Measurements from ENCODE around the gene RANGRF. TPM values are rescaled to one million over a fixed set of nuclear protein-coding genes. Genes with fewer than 3 reads are reported as not detected.

The RANGRF gene
- total and polyA plus RNA-seq, 9 donors = 14.5 to 48.3 (median 30.1) TPM

DNA sequence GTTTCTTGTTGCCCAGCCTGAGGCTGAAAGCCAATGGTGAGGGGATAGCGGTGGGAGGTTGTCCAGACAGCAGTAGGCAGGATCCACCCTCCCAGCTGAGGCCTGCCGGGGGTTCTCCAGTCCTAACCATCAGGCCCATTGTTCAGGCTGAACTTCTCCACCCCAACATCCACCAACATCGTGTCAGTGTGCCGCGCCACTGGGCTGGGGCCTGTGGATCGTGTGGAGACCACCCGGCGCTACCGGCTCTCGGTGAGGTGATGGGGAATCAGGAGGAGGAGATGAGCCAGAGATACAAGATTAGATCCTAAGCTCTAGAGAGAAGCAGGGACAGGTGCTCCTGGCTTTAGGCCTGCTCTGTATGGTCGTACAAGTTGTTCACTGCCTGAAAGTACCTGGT lies 33.6 kb upstream of the RANGRF start:
- Histone ChIP-seq H3K27me3 (no peaks in the 10 kb centered on the region), H3K4me3 (no peak overlapping the region), H3K4me1 (ENCODE audit: insufficient read depth) (no peaks in the 10 kb centered on the region), H3K9me3 (no peaks in the 10 kb centered on the region), H3K27ac (no peak overlapping the region), H3K36me3 (no peaks in the 10 kb centered on the region)
- WGBS, 3 donors = 94 to 95% (median 95%) methylated on average over 11 of the region's 11 CpGs
- DNase-seq = no peak
- TF ChIP-seq, protein P1, sequence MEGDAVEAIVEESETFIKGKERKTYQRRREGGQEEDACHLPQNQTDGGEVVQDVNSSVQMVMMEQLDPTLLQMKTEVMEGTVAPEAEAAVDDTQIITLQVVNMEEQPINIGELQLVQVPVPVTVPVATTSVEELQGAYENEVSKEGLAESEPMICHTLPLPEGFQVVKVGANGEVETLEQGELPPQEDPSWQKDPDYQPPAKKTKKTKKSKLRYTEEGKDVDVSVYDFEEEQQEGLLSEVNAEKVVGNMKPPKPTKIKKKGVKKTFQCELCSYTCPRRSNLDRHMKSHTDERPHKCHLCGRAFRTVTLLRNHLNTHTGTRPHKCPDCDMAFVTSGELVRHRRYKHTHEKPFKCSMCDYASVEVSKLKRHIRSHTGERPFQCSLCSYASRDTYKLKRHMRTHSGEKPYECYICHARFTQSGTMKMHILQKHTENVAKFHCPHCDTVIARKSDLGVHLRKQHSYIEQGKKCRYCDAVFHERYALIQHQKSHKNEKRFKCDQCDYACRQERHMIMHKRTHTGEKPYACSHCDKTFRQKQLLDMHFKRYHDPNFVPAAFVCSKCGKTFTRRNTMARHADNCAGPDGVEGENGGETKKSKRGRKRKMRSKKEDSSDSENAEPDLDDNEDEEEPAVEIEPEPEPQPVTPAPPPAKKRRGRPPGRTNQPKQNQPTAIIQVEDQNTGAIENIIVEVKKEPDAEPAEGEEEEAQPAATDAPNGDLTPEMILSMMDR (IDR thresholded peaks at IDR 0.05) = no peak
- no peak for TF ChIP-seq POLR2A (IDR thresholded peaks at IDR 0.05)
- TF ChIP-seq EP300 (IDR thresholded peaks at IDR 0.05) = no peak
- intact Hi-C loops (cut with DNase I) = loop anchor here in 1 of 4 donors (5.0 kb wide), 1 partner anchor 32 kb away; the partner anchor contains the start of gene RANGRF

DNA sequence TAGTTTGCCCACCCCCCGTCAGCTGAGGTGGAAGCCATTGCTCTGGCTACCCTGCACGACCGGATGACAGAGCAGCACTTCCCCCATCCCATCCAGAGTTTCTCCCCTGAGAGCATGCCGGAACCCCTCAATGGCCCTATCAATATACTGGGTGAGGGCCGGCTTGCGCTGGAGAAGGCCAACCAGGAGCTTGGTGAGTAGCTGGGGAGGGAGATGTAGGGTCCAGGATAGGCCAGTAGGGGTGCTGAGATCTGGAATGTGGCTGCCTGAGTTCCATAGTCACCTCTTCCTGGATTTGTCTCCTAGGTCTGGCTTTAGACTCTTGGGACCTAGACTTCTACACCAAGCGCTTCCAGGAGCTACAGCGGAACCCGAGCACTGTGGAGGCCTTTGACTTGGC lies 33.0 kb upstream of the RANGRF start:
- 92 to 97% (median 93%) methylated on average over 9 of the region's 9 CpGs for WGBS, 3 donors
- H3K4me3 ChIP-seq = no peak overlapping the region
- TF ChIP-seq, protein P1 (IDR thresholded peaks at IDR 0.05) = no peak
- TF ChIP-seq POLR2A (IDR thresholded peaks at IDR 0.05) (no peak), EP300 (IDR thresholded peaks at IDR 0.05) (no peak)
- no peaks in the 10 kb centered on the region for H3K9me3 ChIP-seq
- DNase-seq = no peak
- H3K27ac ChIP-seq = no peak overlapping the region
- no peaks in the 10 kb centered on the region for H3K4me1 ChIP-seq (ENCODE audit: insufficient read depth)
- intact Hi-C loops (cut with DNase I) = no loop called here
- H3K27me3 ChIP-seq = no peaks in the 10 kb centered on the region
- H3K36me3 ChIP-seq = no peaks in the 10 kb centered on the region

DNA sequence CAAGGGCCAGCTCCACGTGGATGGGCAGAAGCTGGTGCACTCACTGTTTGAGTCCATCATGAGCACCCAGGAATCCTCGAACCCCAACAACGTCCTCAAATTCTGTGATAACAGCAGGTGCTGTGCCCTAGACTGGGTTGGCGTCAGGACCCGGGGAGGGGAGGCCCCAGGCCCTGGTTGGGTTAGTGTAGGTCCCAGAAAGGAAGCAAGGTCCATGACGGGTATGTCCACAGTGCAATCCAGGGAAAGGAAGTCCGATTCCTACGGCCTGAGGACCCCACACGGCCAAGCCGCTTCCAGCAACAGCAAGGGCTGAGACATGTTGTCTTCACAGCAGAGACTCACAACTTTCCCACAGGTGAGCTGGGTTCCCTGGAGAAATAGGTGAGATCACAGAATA lies 32.2 kb upstream of the RANGRF start:
- H3K27me3 ChIP-seq = no peaks in the 10 kb centered on the region
- H3K9me3 ChIP-seq = no peaks in the 10 kb centered on the region
- intact Hi-C loops (cut with DNase I) = no loop called here
- H3K4me1 ChIP-seq (ENCODE audit: insufficient read depth) = no peaks in the 10 kb centered on the region
- DNase-seq = no peak
- 90 to 93% (median 93%) methylated on average over 10 of the region's 10 CpGs for WGBS, 3 donors
- no peak overlapping the region for H3K27ac ChIP-seq
- no peaks in the 10 kb centered on the region for H3K36me3 ChIP-seq
- no peak for TF ChIP-seq EP300 (IDR thresholded peaks at IDR 0.05)
- H3K4me3 ChIP-seq = no peak overlapping the region

DNA sequence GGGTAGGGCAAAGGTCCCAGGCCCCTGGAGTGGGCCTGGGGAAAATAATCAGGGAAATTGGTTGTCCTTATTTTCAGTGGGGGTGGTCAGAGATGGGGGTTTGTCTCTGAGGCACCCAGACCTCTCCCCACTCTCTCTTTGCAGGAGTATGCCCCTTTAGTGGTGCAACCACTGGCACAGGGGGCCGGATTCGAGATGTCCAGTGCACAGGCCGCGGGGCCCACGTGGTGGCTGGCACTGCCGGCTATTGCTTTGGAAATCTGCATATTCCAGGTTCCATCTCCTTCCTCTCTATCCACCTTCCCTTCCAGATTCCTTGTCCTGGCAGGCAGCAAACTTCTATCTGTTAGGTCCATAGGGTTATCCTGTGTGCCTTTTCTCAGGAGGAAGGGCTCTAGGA lies 31.8 kb upstream of the RANGRF start:
- no peaks in the 10 kb centered on the region for H3K36me3 ChIP-seq
- intact Hi-C loops (cut with DNase I) = no loop called here
- no peak for TF ChIP-seq EP300 (IDR thresholded peaks at IDR 0.05)
- no peak for TF ChIP-seq POLR2A (IDR thresholded peaks at IDR 0.05)
- TF ChIP-seq, protein P1 (IDR thresholded peaks at IDR 0.05) = no peak
- no peaks in the 10 kb centered on the region for H3K27me3 ChIP-seq
- WGBS, 3 donors = 92 to 96% (median 94%) methylated on average over 6 of the region's 6 CpGs
- no peaks in the 10 kb centered on the region for H3K9me3 ChIP-seq
- H3K27ac ChIP-seq = no peak overlapping the region
- H3K4me3 ChIP-seq = no peak overlapping the region
- no peak for DNase-seq
- no peaks in the 10 kb centered on the region for H3K4me1 ChIP-seq (ENCODE audit: insufficient read depth)

DNA sequence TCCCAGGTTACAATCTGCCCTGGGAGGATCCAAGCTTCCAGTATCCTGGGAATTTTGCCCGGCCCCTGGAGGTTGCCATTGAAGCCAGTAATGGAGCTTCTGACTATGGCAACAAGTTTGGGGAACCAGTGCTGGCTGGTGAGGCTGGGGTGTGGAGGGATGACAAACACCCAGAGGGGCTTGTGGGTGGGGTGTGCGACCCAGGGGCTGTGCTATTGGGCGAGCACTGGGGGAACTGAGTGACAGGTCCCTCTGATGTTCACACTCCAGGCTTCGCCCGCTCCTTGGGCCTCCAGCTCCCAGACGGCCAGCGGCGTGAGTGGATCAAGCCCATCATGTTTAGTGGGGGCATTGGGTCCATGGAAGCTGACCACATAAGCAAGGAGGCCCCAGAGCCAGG lies 30.7 kb upstream of the RANGRF start:
- Histone ChIP-seq H3K9me3 (no peaks in the 10 kb centered on the region), H3K27me3 (no peaks in the 10 kb centered on the region), H3K4me3 (no peak overlapping the region), H3K4me1 (ENCODE audit: insufficient read depth) (no peaks in the 10 kb centered on the region), H3K27ac (no peak overlapping the region), H3K36me3 (no peaks in the 10 kb centered on the region)
- intact Hi-C loops (cut with DNase I) = no loop called here
- WGBS, 3 donors = 93 to 96% (median 94%) methylated on average over 8 of the region's 8 CpGs
- no peak for DNase-seq
- TF ChIP-seq POLR2A (IDR thresholded peaks at IDR 0.05) = no peak
- TF ChIP-seq, protein P1 (IDR thresholded peaks at IDR 0.05) = no peak
- no peak for TF ChIP-seq EP300 (IDR thresholded peaks at IDR 0.05)

Data from ovary (tissue), 9 donors.